H1 (cell line): ENCODE results near the gene CDKN2AIP. TPM values are rescaled to one million over a fixed set of nuclear protein-coding genes. Genes with fewer than 3 reads are reported as not detected.

ENCODE experiments used
- CTCF ChIA-PET: fragments of 300-600 bp; sonication (Branson Sonifier 250); formaldehyde crosslinking; loops from one replicate; lab custom pipeline; 2021; ENCODE audit not compliant: partially characterized antibody; lab: Charles Lee
- POLR2A ChIA-PET: fragments of 300-600 bp; sonication (Branson Sonifier 250); formaldehyde crosslinking; loops from one replicate; lab custom pipeline; 2021; ENCODE audit warnings: inconsistent platforms; ENCODE audit not compliant: partially characterized antibody; lab: Charles Lee
- DNase-seq, 2 experiments: peaks; one replicate each; pipeline versions ENCODE4 v3.0.0 to v3.0.0-alpha.2; 2010 to 2022; ENCODE audit warnings: low spot score in 2 of 2, low read depth in 1 of 2, mixed read lengths in 1 of 2
- FAIRE-seq: peaks from 2 replicates; lab custom pipeline; 2011; peaks lifted over from hg19 to GRCh38; lab: Jason Lieb, UNC
- H2AFZ ChIP-seq: 2 replicates; pipeline ENCODE4 v1.8.1; 2012; ENCODE audit warnings: low read length, inconsistent platforms
- H2AK5ac ChIP-seq: 2 replicates; pipeline ENCODE4 v1.6.1; 2013; ENCODE audit warnings: low read depth, low read length
- H2BK120ac ChIP-seq: replicated peaks from 2 replicates; pipeline ENCODE3; 2013; ENCODE audit warnings: low read depth, low read length, inconsistent platforms
- H2BK12ac ChIP-seq: 2 replicates; pipeline ENCODE4 v1.6.1; 2013; ENCODE audit warnings: low read depth, low read length
- H2BK15ac ChIP-seq: 2 replicates; pipeline ENCODE4 v1.6.1; 2013; ENCODE audit warnings: low read length
- H2BK20ac ChIP-seq: 2 replicates; pipeline ENCODE4 v1.6.1; 2013; ENCODE audit warnings: low read length
- H2BK5ac ChIP-seq: 2 replicates; pipeline ENCODE4 v1.6.1; 2013; ENCODE audit warnings: low read depth, low read length
- H3K14ac ChIP-seq: 2 replicates; pipeline ENCODE4 v1.6.1; 2013; ENCODE audit warnings: inconsistent platforms; ENCODE audit not compliant: insufficient read length
- H3K18ac ChIP-seq: 2 replicates; pipeline ENCODE4 v1.6.1; 2013; ENCODE audit warnings: low read length; ENCODE audit errors: extremely low read depth
- H3K23ac ChIP-seq: 2 replicates; pipeline ENCODE4 v1.6.1; 2013; ENCODE audit warnings: inconsistent platforms; ENCODE audit not compliant: insufficient read length
- H3K23me2 ChIP-seq: 2 replicates; pipeline ENCODE4 v1.6.1; 2013; ENCODE audit warnings: low read depth, low read length
- H3K27ac ChIP-seq: 2 replicates; pipeline ENCODE4 v1.6.1; 2011; ENCODE audit warnings: low read depth, low read length, inconsistent platforms
- H3K27me3 ChIP-seq, 4 experiments: replicated peaks in 1 of 4; 1 replicate in 1 of 4; 2 replicates in 3 of 4; pipeline versions ENCODE4 v1.6.1 to v1.8.1; 2011 to 2013; ENCODE audit warnings: low read length in 3 of 4, mild to moderate bottlenecking in 3 of 4, inconsistent platforms in 2 of 4, mixed read lengths in 2 of 4, moderate library complexity in 1 of 4; ENCODE audit not compliant: control insufficient read depth in 3 of 4, insufficient read depth in 3 of 4; ENCODE audit errors: extremely low read depth in 1 of 4
- H3K36me3 ChIP-seq, 4 experiments: 2 replicates each; pipeline versions ENCODE4 v1.6.1 to v1.8.1; 2011 to 2013; ENCODE audit warnings: mild to moderate bottlenecking in 4 of 4, low read length in 3 of 4, moderate library complexity in 2 of 4, control low read depth in 1 of 4, inconsistent platforms in 1 of 4; ENCODE audit not compliant: insufficient read depth in 4 of 4, control insufficient read depth in 2 of 4
- H3K4ac ChIP-seq: replicated peaks from 2 replicates; pipeline ENCODE3; 2013; ENCODE audit warnings: low read length, low read depth, mixed read lengths, inconsistent platforms; ENCODE audit not compliant: insufficient read length
- H3K4me1 ChIP-seq, 4 experiments: replicated peaks in 1 of 4; 1 replicate in 1 of 4; 2 replicates in 3 of 4; pipeline versions ENCODE4 v1.6.1 to v1.8.1; 2011 to 2013; ENCODE audit warnings: low read length in 3 of 4, inconsistent platforms in 2 of 4, mixed read lengths in 1 of 4; ENCODE audit not compliant: insufficient read depth in 4 of 4, control insufficient read depth in 3 of 4
- H3K4me2 ChIP-seq, 2 experiments: 2 replicates each; pipeline versions ENCODE4 v1.6.1 to v1.8.1; 2011 to 2013; ENCODE audit warnings: low read depth in 2 of 2, low read length in 2 of 2, control low read depth in 1 of 2, inconsistent platforms in 1 of 2, mild to moderate bottlenecking in 1 of 2; ENCODE audit not compliant: insufficient read depth in 1 of 2
- H3K4me3 ChIP-seq, 4 experiments: fragments of 200-600, 300-600 bp in 1 of 4; sonication (generic), shearing (Covaris generic), sonication (Bioruptor Twin) in 1 of 4; 2 replicates each; pipeline versions ENCODE4 v1.5.1 to v1.8.1; 2011 to 2016; ENCODE audit warnings: low read length in 4 of 4, low read depth in 3 of 4, control low read depth in 2 of 4, inconsistent platforms in 2 of 4, mild to moderate bottlenecking in 2 of 4, mixed read lengths in 1 of 4, moderate library complexity in 1 of 4; ENCODE audit not compliant: insufficient read depth in 2 of 4; ENCODE audit errors: extremely low read depth in 1 of 4
- H3K56ac ChIP-seq: replicated peaks from 2 replicates; pipeline ENCODE3; 2013; ENCODE audit warnings: low read depth, mild to moderate bottlenecking, mixed read lengths, low read length, inconsistent platforms; ENCODE audit not compliant: insufficient read length
- H3K79me1 ChIP-seq: 2 replicates; pipeline ENCODE4 v1.6.1; 2013; ENCODE audit warnings: low read depth, low read length, control low read depth
- H3K79me2 ChIP-seq, 2 experiments: 2 replicates each; pipeline versions ENCODE4 v1.6.1 to v1.8.1; 2012 to 2013; ENCODE audit warnings: low read length in 2 of 2, mild to moderate bottlenecking in 2 of 2, inconsistent platforms in 1 of 2; ENCODE audit not compliant: insufficient read depth in 2 of 2, control insufficient read depth in 1 of 2
- H3K9ac ChIP-seq, 4 experiments: replicated peaks in 1 of 4; 1 replicate in 1 of 4; 2 replicates in 3 of 4; pipeline versions ENCODE4 v1.6.1 to v1.8.1; 2011 to 2013; ENCODE audit warnings: low read depth in 3 of 4, low read length in 3 of 4, control low read depth in 2 of 4, mild to moderate bottlenecking in 2 of 4, moderate library complexity in 2 of 4, inconsistent platforms in 1 of 4; ENCODE audit errors: extremely low read depth in 1 of 4
- H3K9me3 ChIP-seq, 2 experiments: 2 replicates each; pipeline versions ENCODE4 v1.6.1 to v1.8.1; 2012 to 2013; ENCODE audit warnings: mild to moderate bottlenecking in 2 of 2, moderate library complexity in 2 of 2, control low read depth in 1 of 2, inconsistent platforms in 1 of 2, low read depth in 1 of 2, low read length in 1 of 2, mixed read lengths in 1 of 2; ENCODE audit not compliant: insufficient read depth in 2 of 2
- H4K20me1 ChIP-seq, 2 experiments: replicated peaks in 1 of 2; 2 replicates each; pipeline versions ENCODE3 to v1.8.1; 2011 to 2013; ENCODE audit warnings: inconsistent platforms in 2 of 2, low read length in 2 of 2, mild to moderate bottlenecking in 1 of 2; ENCODE audit not compliant: insufficient read depth in 2 of 2, control insufficient read depth in 1 of 2
- H4K5ac ChIP-seq: 2 replicates; pipeline ENCODE4 v1.6.1; 2013; ENCODE audit warnings: low read length, low read depth, mixed read lengths, inconsistent platforms; ENCODE audit not compliant: insufficient read length
- H4K8ac ChIP-seq: 2 replicates; pipeline ENCODE4 v1.8.0; 2013; ENCODE audit warnings: mild to moderate bottlenecking, moderate library complexity, low read length, inconsistent platforms; ENCODE audit not compliant: insufficient read depth; ENCODE audit errors: extremely low read depth
- H4K91ac ChIP-seq: replicated peaks from 2 replicates; pipeline ENCODE3; 2013; ENCODE audit warnings: low read length, mixed read lengths, inconsistent platforms; ENCODE audit not compliant: insufficient read length
- BACH1 ChIP-seq: IDR thresholded peaks from 2 replicates; pipeline ENCODE4 v1.6.1; 2012; ENCODE audit warnings: low read length, improper control_type of control experiment
- CHD2 ChIP-seq: IDR thresholded peaks from 2 replicates; pipeline ENCODE4 v1.6.1; 2012; ENCODE audit warnings: low read length, improper control_type of control experiment
- GTF2F1 ChIP-seq: IDR thresholded peaks from 2 replicates; pipeline ENCODE4 v1.6.1; 2012; ENCODE audit warnings: low read depth, low read length, improper control_type of control experiment, borderline replicate concordance
- KDM1A ChIP-seq: fragments of 200-600, 300-600 bp; sonication (generic); IDR thresholded peaks from 2 replicates; pipeline ENCODE4 v1.7.1; 2016; ENCODE audit warnings: mild to moderate bottlenecking, low read length, borderline replicate concordance
- MAX ChIP-seq: IDR thresholded peaks from 2 replicates; pipeline ENCODE4 v1.6.1; 2012; ENCODE audit warnings: inconsistent platforms
- POLR2AphosphoS5 ChIP-seq: IDR thresholded peaks from 2 replicates; pipeline ENCODE4 v1.6.1; 2011; ENCODE audit warnings: low read depth, low read length
- POU5F1 ChIP-seq: IDR thresholded peaks from 2 replicates; pipeline ENCODE4 v1.6.1; 2011; ENCODE audit warnings: low read depth, mild to moderate bottlenecking, low read length, moderate library complexity
- RFX5 ChIP-seq: IDR thresholded peaks from 2 replicates; pipeline ENCODE4 v1.6.1; 2011; ENCODE audit warnings: low read depth, low read length, improper control_type of control experiment, borderline replicate concordance
- RXRA ChIP-seq: IDR thresholded peaks from 2 replicates; pipeline ENCODE4 v1.6.1; 2011; ENCODE audit warnings: low read depth, mild to moderate bottlenecking, low read length, moderate library complexity; ENCODE audit not compliant: insufficient read depth
- SIN3A ChIP-seq, 2 experiments: IDR thresholded peaks in 1 of 2; conservative IDR thresholded peaks in 1 of 2; 2 replicates each; pipeline ENCODE4 v1.6.1; 2011 to 2012; ENCODE audit warnings: low read length in 2 of 2, improper control_type of control experiment in 1 of 2, low read depth in 1 of 2, mild to moderate bottlenecking in 1 of 2
- WGBS, 2 experiments: shearing (Covaris generic) in 1 of 2; methylation state at CpG; one replicate each; pipeline versions ENCODE4 v1.1.6 to v1.1.7; 2013 to 2015; ENCODE audit warnings: low lambda C conversion rate in 2 of 2, mixed read lengths in 2 of 2, inconsistent platforms in 1 of 2, low coverage in 1 of 2, missing lambda C conversion rate in 1 of 2; ENCODE audit not compliant: insufficient replicate concordance in 2 of 2, insufficient coverage in 1 of 2, insufficient read length in 1 of 2; ENCODE audit errors: extremely low coverage in 1 of 2, missing lambda C conversion rate in 1 of 2; 5-methylcytosine and 5-hydroxymethylcytosine counted together
- polyA plus RNA-seq, 7 experiments: library from polyadenylated mRNA; depleted of rRNA in 3 of 7; stranded (reverse) in 5 of 7; unstranded in 2 of 7; fragments of >200 nt in 5 of 7; fragments of 200-250 nt in 2 of 7; gene quantifications; 1 replicate in 5 of 7; 2 replicates in 1 of 7; 4 replicates in 1 of 7; pipeline versions ENCODE4 v1.2.1 to v1.2.3, GENCODE V29; 2011 to 2013; ENCODE audit warnings: missing spikeins in 2 of 7, mixed read lengths in 2 of 7
- total RNA-seq: library from RNA; stranded (reverse); fragmentation: NEBNext Ultra II Directional; extraction: Animal tissue kit (Norgen Biotek cat#: 25700); gene quantifications from 2 replicates; pipeline ENCODE4 v1.2.1, GENCODE V29; 2021

Gene CDKN2AIP
- total and polyA plus RNA-seq, 2 of the 8 experiments (the other 6 are each of a cell fraction or from before 2014, with no cell fraction given), result 6.0 to 14.0 TPM

GRCh38 chr4:183468210-183469095 lies 24.0 kb downstream of the CDKN2AIP start:
- Histone ChIP-seq H3K27ac (no peak overlapping the region), H3K14ac (no peak overlapping the region), H3K4ac (no peak overlapping the region), H2BK120ac (no peak overlapping the region), H3K27me3 (no peaks in the 10 kb centered on the region)
- no peak for TF ChIP-seq POU5F1
- TF ChIP-seq BACH1, result no peak
- TF ChIP-seq KDM1A, result no peak
- TF ChIP-seq GTF2F1, result no peak
- no peak for TF ChIP-seq CHD2
- TF ChIP-seq RFX5, result no peak
- no peak for TF ChIP-seq RXRA
- TF ChIP-seq MAX, result no peak
- no peak for TF ChIP-seq SIN3A (conservative IDR thresholded peaks at IDR 0.05 in 1 of 2, IDR thresholded peaks at IDR 0.05 in 1 of 2; ENCODE audit: low read depth in 1 of 2, low read length in 2 of 2)
- TF ChIP-seq POLR2AphosphoS5, result no peak
- TF ChIP-seq, all 59 proteins: peak for 0
- ChIA-PET CTCF (interaction anchor here (1.8 to 3.3 kb wide), 2 partner anchors 61 to 133 kb away, joined by 3 to 21 read pairs; no protein-coding TSS in a partner anchor), POLR2A (interaction anchor here (0.9 kb wide), 1 partner anchor 17 kb away, joined by 3 read pairs; no protein-coding TSS in a partner anchor)
- Histone ChIP-seq H4K8ac (no peak overlapping the region), H3K23me2 (no peaks in the 10 kb centered on the region), H3K79me1 (no peaks in the 10 kb centered on the region), H2BK15ac (no peak overlapping the region), H4K91ac (no peak overlapping the region), H4K5ac (no peak overlapping the region), H4K20me1 (no peaks in the 10 kb centered on the region), H3K4me3 (no peak overlapping the region), H3K18ac (no peak overlapping the region), H3K79me2 (no peaks in the 10 kb centered on the region), H2BK12ac (no peak overlapping the region), H2BK20ac (no peak overlapping the region), H3K9ac (no peak overlapping the region), H3K4me2 (no peak overlapping the region), H2AK5ac (no peak overlapping the region), H3K4me1 (peaks cover 0 to 4% (median 1%) of the 10 kb centered on the region in 4 experiments; a peak in 2 of 7 replicates), H3K36me3 (no peaks in the 10 kb centered on the region; a peak in 1 of 8 replicates), H3K23ac (no peak overlapping the region), H3K56ac (no peak overlapping the region), H3K9me3 (peaks cover 3 to 7% of the 10 kb centered on the region in 2 experiments; a peak in 1 of 4 replicates), H2BK5ac (no peak overlapping the region), H2AFZ (no peak overlapping the region)
- no peak for DNase-seq
- no peak for FAIRE-seq
- WGBS, 2 experiments, result 77% methylated on average over 7 of the region's 7 CpGs; no CpG with 5 or more reads in 1 of the 2 experiments
